NCI-H2081 (cell line): ENCODE measurements around the gene LAMB1.
A peak's percentile ranks its signal among the peaks of the same experiment; 100 is the strongest.

ENCODE experiments used
- DNase-seq, 2 experiments: peaks; one replicate each; lab custom pipeline; 2025; lab: John Stamatoyannopoulos, UW

Gene LAMB1

GRCh38 chr7:108017776-108018151 lies 14.8 kb upstream of the LAMB1 start:
- no peak for DNase-seq

- peak; percentile 24 to 63 for DNase-seq
These were observed 14.1 kb upstream of the LAMB1 start for GRCh38 chr7:108016841-108017775.

GRCh38 chr7:108015740-108016139 lies 12.8 kb upstream of the LAMB1 start:
- DNase-seq = no peak

DNA sequence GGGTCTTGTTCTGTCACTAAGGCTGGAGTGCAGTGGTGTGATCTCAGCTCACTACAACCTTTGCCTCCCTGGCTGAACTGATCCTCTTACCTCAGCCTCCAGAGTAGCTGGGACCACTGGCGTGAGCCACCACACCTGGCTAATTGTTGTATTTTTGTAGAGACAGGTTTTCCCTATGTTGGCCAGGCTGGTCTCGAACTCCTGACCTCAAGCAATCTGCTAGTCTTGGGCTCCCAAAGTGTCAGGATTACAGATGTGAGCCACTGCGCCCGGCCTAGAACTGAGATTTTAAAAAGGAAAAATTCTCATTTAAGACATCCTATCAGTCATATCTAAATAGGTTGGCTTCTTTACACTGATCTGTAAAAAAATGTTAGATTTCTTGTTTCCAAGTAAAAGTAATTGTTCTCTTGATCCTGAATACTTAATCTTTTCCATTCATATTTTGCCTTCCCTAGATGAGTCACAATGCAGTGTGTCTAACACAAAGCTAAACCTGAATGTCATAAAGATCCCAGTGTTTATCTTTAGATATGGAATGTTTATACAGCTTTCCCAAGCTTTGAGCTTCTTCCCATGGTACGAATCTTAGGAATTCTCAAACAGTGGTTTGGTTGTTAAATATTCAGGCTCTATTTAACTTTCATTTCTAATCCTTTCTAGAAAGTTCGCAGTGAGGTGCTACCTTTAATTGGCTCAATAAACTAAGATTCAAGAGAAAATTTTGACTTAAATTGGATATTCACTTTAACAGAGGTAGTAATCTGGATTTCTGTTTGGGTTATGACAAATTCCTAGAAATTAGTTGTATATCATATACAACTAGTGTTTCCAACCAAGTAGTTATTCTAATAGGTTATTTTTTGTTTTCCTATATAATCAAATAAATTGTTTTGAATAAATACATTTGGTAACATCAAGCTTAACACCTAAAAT lies 12.1 kb upstream of the LAMB1 start:
- no peak for DNase-seq

- DNase-seq = no peak
These were observed 11.3 kb upstream of the LAMB1 start for GRCh38 chr7:108014215-108014614.

- DNase-seq = no peak
These were observed 9.8 kb upstream of the LAMB1 start for GRCh38 chr7:108012499-108013430.

GRCh38 chr7:108010377-108010776 lies 7.4 kb upstream of the LAMB1 start:
- DNase-seq = no peak

GRCh38 chr7:108009873-108010272 lies 6.9 kb upstream of the LAMB1 start:
- no peak for DNase-seq

GRCh38 chr7:108008827-108009226 lies 5.9 kb upstream of the LAMB1 start:
- no peak for DNase-seq

DNA sequence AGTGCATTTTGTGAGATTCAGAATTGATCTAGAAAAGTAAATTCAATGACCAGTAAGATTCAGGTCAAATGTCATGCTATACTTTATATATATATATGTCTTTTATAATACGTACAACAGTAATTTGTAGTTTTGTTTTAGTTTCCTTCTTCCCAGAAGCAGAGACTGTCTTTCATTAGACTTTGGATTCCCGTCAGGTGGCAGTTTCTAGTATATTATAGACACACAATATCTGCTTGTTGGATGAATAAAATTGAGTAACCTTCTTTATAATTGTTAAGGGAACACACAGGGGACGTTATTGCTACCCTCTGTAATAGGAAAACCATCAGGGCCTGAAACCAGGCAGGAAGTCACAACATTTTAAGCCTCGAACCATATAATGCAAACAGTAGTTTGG lies 5.3 kb upstream of the LAMB1 start:
- no peak for DNase-seq

GRCh38 chr7:108007762-108008161 lies 4.8 kb upstream of the LAMB1 start:
- no peak for DNase-seq

GRCh38 chr7:108007261-108007660 lies 4.3 kb upstream of the LAMB1 start:
- DNase-seq = no peak

- no peak for DNase-seq
These were observed 1.5 kb upstream of the LAMB1 start for GRCh38 chr7:108004220-108005142.

GRCh38 chr7:108003599-108003935 lies 606 bp upstream of the LAMB1 start:
- DNase-seq = no peak

DNA sequence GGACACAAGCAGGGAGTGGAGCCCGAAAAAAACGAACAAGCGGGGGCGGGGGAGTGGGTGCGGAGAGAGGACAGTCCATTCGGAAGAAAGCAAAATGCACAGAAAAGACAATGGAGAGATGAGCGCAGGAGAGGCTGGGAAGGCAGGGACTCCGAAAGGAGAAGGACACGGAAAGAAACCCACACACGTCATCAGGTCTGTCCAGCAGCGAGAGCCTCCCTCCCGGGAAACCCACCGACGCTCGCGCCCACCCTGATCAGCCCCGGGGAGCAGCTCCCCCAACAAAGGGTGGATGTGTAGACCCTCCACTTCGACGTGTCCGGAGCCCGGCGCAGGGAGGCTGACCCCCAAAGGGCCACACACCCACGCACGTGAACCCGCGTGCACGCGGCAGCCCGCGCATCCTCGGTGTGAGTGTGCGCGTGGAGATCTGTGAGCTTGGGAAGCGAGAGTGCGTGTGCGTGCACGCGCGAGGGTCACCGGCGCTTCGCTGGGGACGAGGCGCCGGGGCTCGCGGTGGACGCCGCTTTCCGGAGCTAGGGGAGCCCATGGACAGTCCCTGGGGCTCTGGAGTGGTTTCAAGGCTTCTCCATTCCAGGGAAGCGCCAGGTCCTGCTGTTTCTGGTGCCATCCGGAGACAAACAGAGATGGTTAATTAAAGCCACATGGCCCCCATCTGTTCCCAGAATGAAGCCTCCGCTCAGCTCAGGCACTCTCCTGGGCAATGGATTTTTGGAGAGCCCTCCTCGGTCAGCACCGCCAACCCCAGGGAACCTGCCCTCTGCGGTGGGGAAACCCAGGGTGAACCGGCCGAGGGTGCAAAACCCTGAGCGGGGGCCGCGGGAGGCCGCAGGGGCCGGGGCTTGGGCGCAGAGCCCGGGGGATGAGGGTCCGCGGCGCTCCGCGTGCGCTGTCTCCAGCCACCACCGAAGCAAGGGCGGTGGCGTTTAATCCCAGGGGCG lies 916 bp downstream of the LAMB1 start:
- peak in 1 of 2 experiments; percentile 22 for DNase-seq

DNA sequence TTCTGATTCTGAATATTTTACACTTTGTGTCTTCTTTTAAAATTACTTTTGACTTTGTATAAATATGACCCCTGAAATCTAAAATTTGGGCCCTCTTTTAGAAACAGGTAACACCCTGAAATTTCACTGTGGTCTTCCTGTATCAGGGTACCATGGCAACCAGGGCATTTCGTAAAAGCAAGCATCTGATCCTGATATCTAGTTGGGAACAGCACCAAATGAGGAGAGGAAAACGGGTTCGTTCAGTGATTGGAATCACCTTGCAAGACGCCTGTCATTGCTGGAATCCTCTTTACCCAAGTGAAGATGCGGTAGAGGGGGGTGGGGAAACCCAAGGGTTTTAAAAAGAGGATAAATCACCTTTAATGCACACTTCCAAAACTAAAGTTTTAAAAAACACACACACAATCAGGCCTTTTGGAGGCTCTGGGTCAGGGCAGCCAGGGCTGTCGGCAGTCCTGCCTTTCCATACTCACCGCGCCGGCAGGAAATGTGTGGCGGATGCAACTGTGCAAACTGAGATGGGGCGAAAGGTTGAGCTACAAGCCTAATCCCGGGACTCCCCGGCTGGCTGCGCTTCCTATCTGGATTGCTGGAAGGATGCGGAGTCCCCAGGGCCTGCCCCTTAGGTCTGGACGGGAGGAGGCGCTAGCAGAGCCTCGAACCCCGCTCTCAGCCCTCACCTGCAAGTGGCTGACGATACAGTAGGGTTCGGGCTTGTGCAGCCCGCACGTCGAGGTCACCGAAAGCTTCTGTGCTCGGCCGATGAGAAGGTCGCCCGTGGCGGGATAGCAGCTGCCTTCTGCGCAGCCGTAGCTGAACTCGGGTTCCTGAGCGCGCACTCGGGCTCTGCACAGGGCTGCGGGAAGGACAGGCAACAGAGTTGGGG lies 1.8 kb downstream of the LAMB1 start:
- DNase-seq = no peak

- no peak for DNase-seq
These were observed 3.0 kb downstream of the LAMB1 start for GRCh38 chr7:107999779-108000560.
